ENCODE measurements around the gene MARCHF10.
"Not testable (repeated sequence)": the region's sequence is repeated elsewhere in the genome, so short reads cannot be mapped to it uniquely, and the experiment has no call there.

MARCHF10 gene, protein sequence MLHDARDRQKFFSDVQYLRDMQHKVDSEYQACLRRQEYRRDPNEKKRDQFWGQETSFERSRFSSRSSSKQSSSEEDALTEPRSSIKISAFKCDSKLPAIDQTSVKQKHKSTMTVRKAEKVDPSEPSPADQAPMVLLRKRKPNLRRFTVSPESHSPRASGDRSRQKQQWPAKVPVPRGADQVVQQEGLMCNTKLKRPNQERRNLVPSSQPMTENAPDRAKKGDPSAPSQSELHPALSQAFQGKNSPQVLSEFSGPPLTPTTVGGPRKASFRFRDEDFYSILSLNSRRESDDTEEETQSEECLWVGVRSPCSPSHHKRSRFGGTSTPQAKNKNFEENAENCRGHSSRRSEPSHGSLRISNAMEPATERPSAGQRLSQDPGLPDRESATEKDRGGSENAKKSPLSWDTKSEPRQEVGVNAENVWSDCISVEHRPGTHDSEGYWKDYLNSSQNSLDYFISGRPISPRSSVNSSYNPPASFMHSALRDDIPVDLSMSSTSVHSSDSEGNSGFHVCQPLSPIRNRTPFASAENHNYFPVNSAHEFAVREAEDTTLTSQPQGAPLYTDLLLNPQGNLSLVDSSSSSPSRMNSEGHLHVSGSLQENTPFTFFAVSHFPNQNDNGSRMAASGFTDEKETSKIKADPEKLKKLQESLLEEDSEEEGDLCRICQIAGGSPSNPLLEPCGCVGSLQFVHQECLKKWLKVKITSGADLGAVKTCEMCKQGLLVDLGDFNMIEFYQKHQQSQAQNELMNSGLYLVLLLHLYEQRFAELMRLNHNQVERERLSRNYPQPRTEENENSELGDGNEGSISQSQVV

DNA sequence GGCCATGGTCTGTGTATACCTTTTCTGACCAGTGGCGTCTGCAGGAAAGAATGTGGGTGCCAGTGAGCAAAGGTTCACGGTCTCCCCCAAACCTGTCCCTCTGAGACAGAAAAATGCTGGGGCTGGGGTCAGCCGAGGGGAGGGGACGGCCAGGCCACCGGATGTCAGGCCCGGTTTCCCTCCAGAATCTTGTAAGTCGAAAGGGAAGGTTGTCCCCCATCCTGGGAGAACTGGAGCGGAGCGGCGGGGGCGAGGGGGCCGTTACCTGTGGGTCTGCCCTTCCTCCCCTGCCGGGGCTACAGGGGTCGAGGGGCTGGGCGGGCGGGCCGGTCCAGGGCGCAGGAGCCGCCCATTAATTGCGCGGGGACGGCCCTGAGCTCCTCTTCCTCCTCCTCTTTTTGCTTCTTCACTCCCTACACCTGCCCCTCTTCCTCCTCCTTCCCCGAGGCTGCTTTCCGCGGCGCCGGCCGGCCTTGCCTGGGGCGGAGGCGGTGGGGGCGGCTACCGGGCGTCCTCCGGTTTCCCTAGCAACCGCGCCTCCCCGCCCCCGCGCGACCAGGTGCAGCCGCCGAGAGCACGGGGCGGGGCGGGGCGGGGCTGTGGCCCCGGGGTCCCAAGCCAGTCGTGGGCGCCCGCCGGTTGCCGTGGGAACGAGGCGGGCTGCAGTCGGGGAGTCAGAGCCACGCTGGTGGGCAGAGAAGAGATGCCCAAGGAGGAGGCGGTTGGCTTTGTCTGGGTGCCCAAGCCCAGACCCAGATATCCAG, at the start of gene MARCHF10:
MARCHF10 (minus strand) TSS at position 503 of the 764 bp plus-strand sequence. CDS start 6,579 bp downstream, outside the sequence.
- peak; percentile 85 for DNase-seq

DNA sequence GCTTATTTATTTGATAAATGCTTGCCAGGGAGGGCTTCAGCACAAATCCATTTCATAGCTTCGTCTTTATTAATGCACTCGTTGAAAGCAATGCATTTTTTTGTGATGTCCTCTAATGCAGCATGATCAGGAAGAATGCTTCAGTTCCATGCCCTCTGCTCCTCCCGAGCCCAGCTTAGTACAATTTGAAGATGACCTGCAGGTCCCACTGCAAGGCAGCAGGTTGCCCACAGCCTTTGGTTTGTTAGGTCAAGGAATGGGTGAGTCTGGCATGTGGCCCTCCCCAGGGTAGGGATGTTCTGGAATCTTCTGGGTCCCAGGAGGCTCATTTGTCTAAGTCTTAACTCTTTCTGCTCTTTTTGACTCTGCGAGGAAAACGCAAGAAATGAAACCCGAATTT, 49.4 kb upstream of the MARCHF10 start:
- no peak for DNase-seq

DNA sequence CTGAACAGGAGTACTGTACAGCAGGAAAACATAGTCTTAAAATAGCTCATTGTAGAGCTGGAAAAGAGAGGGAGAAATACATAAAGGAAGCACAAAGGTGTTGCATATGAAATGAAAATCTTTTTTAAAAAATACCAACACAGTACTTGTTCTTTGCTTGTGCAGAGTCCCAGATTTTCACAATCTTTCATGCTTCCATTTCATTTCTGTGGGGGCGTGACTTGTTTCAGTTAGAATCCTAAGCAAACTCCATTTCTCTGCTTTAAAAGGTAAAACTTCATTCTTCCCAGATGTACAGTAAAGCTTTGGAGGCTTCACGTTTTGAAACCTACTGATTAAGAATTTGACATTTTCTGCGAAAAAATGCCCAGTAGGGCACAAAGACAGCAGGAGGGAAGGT, 48.5 kb upstream of the MARCHF10 start:
- DNase-seq = no peak

DNA sequence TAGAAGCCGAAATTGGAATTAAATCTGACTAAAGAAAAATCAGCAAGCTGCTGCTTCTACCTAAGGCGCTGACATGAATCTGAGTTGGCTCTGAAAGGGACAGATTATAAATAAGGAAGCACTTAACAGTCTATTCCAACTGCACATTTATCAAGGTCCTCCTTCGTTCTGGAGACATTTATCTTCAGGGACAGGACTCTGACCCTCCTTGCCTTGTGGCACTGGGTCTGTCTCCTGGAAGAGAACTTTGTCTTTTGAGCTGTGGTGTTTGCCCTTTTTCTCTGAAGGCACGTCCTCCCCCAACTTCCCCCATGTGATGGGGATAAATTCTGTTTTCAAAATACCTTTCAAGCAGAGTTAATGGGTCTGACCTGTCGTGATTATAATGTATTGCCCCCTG, 47.0 kb upstream of the MARCHF10 start:
- no peak for DNase-seq

DNA sequence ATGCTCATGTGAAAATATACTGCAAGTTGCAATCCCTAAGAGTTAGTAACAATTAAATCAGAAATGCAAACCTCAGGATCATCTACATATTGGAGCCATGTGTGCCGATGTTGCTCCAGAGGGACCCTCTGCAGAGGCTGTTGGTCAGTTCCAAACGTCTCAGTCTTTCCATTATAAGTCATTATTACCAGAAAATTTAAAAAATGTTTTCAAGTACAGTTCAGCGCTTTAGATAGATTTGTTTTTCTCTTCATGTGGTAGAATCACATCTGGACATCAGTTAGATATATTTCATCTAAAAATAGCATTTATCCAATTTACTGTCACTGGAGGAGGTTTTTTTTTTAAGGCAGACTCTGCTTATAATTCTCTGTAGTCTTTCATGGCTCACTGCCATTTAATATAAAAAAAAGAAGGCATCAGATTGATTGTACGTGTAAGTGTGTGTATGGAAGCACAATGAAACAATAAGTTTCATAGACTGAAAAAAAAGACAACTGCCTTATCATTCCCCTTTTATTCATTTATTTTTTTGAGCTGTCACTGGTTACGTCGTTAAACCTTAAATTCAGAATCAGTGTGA, 46.1 kb upstream of the MARCHF10 start:
- no peak for DNase-seq

DNA sequence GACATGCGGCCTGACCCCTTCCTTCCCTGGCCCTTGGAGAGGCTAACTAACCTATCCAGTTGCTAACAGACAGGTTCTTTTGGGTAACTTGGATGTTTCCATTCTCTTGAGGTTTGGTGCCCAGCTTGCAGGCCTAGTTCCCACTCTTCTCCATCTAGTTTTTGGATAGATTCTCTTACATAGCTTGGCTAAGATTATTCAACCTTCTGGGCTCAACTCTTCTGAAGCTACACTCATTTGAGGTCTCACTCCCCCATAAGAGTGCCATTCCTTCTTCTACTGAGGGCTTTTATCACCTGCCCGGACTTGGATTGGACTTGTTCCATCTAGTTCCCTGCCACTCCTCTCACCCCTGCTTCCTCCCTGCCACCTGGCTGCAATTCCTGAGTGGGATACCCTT, 44.1 kb upstream of the MARCHF10 start:
- no peak for DNase-seq

DNA sequence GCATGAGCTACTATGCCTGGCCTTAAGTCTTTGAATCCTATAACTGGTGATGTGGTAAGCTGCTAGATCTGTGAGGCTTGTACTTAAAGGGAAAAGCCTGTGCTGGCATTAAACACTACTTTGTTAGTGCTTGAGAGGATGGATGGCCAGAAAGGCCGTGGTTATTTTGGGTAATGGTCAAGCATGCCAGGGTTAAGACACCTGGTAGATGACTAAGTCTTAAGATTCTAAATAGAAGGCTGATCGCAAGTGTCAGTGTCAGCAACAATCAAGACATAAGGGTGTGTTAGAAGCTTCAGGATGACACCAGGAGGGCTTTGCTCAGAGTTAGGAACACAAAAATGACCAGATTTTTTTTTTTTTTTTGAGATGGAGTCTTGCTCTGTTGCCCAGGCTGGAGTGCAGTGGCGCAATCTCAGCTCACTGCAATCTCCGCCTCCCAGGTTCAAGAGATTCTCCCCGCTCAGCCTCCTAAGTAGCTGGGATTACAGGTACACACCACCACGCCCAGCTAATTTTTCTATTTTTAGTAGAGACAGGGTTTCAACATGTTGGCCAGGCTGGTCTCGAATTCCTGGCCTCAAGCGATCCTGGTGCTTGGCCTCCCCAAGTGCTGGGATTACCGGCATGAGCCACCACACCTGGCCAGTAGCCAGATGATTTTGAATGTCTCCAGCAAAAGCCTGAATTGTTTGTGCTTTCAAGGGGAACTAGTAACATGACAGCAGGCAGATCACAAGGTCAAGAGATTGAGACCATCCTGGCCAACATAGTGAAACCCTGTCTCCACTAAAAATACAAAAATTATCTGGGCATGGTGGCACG, 41.7 kb upstream of the MARCHF10 start:
- not testable (repeated sequence) for DNase-seq

DNA sequence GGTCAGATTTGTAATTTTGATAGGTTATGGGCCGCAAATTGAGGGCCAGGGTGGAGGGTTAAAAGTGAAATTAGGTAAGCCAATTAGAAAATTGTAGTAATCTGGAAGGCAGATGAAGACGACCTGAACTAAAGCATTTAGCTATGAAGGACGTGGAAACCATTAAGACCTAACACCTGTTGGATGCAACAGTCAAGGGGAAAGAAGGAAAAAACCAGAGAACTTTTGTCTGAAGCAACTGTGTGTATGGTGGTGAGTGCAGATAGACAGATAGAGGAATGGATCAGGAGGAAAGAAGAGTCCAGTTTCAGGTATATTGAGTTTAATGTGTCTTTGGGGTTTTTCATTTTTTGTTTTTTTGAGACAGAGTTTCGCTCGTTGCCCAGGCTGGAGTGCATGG, 40.2 kb upstream of the MARCHF10 start:
- no peak for DNase-seq

DNA sequence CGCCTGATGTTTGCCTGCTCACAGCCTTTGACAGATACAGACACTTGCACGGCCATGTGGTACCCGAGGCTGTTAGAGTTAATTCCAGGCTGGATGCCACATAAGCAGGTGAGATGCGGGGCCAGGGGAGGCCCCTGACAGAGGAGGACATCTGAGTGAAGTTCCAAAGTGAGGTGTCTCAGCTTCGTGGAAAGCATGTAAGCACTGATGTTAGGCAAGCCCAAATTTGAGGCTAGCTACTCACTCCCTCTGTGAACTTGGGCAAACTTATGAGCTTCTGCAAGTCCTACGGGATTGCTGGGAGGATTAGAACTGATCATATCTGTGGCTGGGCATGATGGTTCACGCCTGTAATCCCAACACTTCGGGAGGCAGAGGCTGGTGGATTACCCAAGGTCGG, 39.3 kb upstream of the MARCHF10 start:
- no peak for DNase-seq

DNA sequence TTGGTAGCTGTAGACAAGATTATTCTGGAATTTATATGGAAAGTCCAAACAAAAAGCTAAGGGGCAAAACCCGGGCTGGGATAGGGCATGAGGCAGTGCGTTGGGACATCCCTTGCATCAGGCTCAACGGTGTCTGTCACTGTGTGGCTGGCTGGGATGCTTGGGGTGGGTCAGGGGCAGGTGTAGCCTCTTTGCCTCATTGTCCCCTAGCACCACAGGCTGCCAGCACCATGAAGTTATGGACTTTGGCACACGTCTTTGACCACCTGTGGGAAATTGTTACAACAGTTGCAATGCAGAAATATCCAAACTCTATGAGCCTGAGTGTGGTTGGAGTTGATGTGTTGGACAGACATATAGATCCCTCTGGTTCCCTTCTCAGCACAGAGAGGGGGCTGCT, 32.8 kb upstream of the MARCHF10 start:
- DNase-seq = no peak

DNA sequence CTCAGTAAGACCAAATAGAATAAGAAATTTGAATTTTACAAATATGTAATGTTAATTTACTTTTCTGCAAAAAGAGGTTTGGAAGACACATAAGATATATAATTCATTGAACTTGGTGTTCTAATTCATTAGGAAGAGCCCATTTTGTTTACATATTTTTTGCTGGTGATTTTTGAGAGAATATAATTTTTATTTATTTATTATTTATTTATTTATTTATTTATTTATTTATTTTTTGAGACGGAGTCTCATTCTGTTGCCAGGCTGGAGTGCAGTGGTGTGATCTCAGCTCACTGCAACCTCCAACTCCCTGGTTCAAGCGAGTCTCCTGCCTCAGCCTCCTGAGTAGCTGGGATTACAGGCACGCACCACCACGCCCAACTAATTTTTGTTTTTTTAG, 25.7 kb upstream of the MARCHF10 start:
- DNase-seq = not testable (repeated sequence)

DNA sequence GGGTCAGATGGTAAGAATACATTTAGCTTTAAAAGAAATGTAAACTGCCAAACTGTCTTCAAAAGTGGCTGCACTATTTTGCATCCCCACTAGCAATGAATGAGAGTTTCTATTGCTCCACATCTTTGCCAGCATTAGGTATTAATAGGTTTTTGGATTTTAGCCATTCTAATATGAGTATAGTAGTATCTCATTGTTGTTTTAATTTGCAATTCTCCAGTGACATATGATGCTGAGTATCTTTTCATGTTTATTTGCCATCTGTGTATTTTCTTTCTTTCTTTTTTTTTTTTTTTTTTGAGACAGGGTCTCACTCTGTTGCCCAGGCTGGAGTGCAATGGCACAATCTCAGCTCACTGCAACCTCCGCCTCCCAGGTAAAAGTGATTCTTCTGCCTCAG, 24.3 kb upstream of the MARCHF10 start:
- no peak for DNase-seq

DNA sequence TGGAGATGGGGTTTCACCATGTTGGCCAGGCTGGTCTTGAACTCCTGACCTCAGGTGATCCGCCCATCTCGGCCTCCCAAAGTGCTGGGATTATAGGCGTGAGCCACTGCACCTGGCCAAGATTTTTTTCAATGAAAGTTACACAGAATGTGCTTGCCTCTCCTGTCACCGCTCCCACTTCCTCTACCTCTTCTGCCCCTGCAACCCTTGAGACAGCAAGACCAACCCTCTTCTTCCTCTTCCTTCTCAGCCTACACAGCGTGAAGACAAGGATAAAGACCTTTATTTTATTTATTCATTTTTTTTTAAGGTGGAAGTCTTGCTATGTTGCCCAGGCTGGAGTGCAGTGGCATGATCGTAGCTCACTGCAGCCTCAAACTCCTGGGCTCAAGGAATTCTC, 23.0 kb upstream of the MARCHF10 start:
- not testable (repeated sequence) for DNase-seq

DNA sequence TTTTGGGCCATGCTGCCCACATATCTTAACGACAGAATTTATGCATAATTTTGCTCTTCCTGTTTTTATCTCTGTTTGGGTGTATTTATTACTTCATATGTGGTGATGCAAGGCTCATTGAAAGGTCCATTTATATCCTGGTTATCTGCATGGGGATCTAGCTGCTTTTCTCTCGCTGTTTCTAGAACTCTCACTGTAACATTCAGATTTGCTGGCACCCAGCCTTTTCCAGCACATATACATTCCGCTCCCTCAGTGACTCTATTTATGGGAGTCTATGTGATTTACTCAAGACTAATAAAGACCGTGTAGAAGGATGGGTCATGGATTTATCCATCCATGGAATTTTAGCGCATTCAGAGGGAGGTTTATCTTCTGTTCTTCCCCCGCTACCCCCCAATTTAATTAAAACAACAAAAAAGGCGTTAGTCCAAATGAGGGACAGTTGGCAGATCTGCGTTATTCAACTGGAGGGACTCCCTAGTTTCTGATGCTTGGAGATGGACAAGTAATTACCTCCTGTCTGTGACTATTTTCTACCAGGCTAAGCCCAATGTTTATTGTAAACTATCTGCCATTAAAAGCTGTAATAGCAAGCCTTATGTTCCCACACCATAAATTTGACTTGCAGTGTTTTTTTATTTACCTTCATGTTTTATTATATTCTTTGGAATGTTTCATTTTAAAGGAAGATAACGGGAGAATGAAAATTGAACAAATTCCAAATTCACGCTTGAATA, 19.8 kb upstream of the MARCHF10 start:
- DNase-seq = no peak

DNA sequence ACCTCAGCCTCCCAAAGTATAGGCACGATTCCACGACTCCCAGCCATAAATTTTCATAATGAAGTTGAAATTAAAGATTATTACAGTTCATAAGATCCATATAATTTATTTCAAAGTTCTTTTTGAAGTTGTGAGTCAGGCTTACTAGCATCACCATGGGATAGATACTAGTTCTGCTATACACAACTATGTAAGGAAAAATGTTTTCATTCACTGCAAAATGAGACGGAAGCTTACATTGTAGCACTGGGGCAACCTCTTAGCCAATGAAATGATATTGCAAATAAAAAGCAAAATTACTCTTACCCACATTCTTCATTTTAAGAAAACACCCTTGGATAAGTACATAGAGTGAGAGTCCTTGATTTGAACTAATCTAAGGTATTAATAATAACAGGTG, 18.8 kb upstream of the MARCHF10 start:
- no peak for DNase-seq

DNA sequence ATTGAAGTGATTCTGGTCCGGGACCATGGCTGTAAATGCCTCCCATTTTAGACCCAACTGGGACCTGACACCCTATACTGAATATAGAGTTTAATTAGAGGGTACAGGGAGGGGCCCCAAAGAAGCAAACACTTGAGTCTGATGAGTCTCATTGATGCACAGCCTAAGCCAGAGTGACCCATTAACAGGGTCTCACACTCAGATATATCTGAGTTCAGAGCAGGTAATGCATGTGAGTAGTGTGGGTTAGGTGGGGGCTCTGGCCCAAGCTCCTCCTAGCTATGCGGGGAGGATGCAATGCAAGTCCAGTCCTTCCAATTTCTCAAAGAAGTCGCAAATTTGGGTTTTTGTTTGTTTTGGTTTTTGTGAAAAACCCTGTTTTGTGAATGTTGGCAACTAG, 17.1 kb upstream of the MARCHF10 start:
- DNase-seq = no peak

DNA sequence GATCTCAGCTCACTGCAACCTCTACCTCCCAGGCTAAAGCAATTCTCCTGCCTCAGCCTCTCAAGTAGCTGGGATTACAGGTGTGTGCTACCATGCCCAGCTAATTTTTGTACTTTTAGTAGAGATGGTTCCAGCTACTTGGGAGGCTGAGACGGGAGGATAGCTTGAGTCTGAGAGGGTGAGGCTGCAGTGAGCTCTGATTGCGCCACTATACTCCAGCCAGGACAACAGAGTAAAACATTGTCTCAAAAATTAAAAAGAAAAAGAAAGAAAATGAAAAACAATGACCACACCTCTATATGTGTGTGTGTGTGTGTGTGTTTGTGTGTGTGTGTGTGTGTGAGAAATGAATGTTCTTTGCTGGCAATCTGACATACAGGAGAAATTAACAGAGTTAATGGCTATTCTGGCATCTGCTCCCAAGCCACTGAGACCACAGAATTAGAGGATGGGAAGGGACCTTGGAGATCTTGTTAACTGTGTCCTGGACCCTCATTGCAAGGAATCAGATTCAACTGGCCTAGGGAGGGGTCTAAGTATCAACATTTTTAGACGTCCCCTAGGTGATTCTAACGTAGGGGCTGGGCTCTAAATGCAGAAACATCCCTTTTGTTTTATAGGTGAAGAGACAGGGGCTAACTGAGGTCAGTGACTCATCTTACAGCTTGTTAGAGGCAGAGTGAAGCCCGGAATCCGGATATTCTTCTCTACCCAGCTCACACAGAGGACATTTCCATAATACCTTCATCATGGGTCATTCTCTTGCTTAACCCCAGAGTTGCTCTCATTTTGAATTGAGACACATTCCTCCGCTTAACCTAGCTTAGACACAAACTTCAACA, 16.4 kb upstream of the MARCHF10 start:
- DNase-seq = no peak

DNA sequence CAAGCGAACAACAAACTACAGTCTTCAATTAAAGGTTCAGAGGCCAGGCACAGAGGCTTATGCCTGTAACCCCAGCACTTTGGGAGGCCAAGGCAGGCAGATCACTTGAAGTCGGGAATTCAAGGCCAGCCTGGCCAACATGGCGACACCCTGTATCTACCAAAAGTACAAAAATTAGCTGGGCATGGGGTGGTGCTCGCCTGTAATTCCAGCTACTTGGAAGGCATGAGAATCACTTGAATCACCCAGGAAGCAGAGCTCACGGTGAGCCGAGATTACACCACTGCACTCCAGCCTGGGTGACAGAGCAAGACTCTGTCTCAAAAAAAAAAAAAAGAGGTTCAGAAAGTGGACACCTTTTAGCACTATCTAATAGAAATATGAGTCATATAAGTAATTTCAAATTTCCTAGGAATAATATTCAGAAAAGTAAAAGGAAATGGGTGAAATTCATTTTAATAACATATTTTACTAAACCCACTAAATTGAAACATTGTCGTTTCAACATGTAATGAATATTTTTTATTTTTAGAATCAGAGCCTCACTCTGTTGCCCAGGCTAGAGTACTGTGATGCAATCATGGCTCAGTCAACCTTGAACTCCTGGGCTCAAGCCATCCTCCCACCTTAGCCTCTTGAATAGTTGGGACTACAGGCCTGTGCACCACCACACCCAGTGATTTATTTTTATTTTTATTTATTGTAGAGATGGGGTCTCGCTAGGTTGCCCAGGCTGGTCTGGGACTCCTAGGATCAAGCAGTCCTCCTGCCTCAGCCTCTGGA, 15.2 kb upstream of the MARCHF10 start:
- no peak for DNase-seq

DNA sequence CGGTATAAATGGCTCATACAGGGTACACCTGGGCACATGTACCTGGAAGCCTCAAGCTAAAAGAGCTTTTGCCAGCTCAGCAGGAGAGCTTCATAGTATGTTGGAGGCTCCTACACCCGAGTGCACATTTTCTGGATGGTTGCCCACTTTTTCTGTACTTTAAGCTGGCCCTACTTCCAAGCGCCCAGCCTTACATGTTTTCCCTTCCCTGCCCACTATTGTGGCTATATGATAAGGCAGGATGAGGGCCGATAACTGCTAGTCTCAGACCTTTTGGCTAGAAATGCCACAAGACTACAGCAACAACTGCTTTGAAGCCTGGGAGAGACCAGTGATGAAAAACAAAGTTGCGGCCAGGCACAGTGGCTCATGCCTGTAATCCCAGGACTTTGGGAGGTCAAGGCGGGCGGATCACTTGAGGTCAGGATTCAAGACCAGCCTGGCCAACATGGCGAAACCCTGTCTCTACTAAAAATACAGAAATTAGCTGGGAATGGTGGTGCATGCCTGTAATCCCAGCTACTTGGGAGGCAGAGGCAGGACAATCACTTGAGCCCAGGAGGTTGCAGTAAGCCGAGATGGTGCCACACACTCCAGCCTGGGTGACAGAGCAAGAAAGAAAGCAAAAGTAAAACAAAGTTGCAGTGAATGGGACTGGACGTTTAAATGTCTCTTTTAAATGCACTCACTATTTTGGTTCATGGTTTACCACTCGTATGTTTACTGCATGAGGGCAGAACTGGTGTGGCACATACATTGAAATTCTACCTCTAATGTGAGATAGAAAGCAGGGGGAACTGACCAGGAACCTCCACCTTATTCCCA, 14.2 kb upstream of the MARCHF10 start:
- DNase-seq = no peak
